Lower leg skin (tissue), 3 donors: ENCODE results near the gene KCNB1.

Experiments
- CTCF ChIP-seq, 3 donors: fragments of 450-650 bp; IDR thresholded peaks; one replicate each; pipeline ENCODE4 v1.5.1; 2016; ENCODE audit warnings: antibody characterized with exemption in 3 of 3, mild to moderate bottlenecking in 3 of 3, moderate library complexity in 2 of 3
- POLR2A ChIP-seq, 2 donors: fragments of 450-650 bp; IDR thresholded peaks; one replicate each; pipeline ENCODE4 v1.6.1; 2016 to 2017; ENCODE audit warnings: antibody characterized with exemption in 2 of 2, mild to moderate bottlenecking in 1 of 2, moderate library complexity in 1 of 2

- TF ChIP-seq POLR2A (IDR thresholded peaks at IDR 0.05) (no peak), CTCF (IDR thresholded peaks at IDR 0.05) (no peak)
Observed at GRCh38 chr20:49346682-49347081, 135.8 kb downstream of the KCNB1 start.
